HepG2 (cell line): Measurements from ENCODE around the gene LRRC4. TPM values are rescaled to one million over a fixed set of nuclear protein-coding genes. Genes with fewer than 3 reads are reported as not detected.

Experiments used
- ATAC-seq: fragments of 200-7000 bp; cut with Tn5 transposase; 3 replicates; pipeline ENCODE4 v1.9.1; 2020; ENCODE audit warnings: mild to moderate bottlenecking, moderate library complexity
- BruUV-seq: library from RNA; stranded (reverse); fragments of 400-500 nt; replicated peaks from 2 replicates; lab custom pipeline; 2021; lab: Mats Ljungman, UMichigan
- CTCF ChIA-PET: fragments of 300-600 bp; formaldehyde crosslinking; extraction: SDS; loops from one replicate; lab custom pipeline; 2021; ENCODE audit warnings: low total read pairs, inconsistent platforms, low intra/inter-chr PET ratio; lab: Yijun Ruan, JAX
- POLR2A ChIA-PET: fragments of 350-600 bp; sonication (Branson Sonifier 250); formaldehyde crosslinking; loops from one replicate; lab custom pipeline; 2020; ENCODE audit warnings: antibody characterized with exemption, inconsistent platforms; lab: Yijun Ruan, JAX
- DNase-seq: peaks from one replicate; pipeline ENCODE4 v3.0.0-alpha.2; 2015; ENCODE audit warnings: low spot score
- FAIRE-seq: peaks from 3 replicates; lab custom pipeline; 2011; peaks lifted over from hg19 to GRCh38; lab: Jason Lieb, UNC
- H2AFZ ChIP-seq: one replicate; pipeline ENCODE4 v1.6.1; 2011; ENCODE audit warnings: low read length, inconsistent platforms
- H3K27ac ChIP-seq: fragments of 300-600 bp; 3 replicates; pipeline ENCODE4 v1.8.0; 2011; ENCODE audit warnings: mixed run types, mild to moderate bottlenecking, mixed read lengths, low read length, inconsistent platforms; ENCODE audit not compliant: insufficient read depth; ENCODE audit errors: extremely low read length
- H3K27me3 ChIP-seq, 2 experiments: fragments of 200-600 bp in 1 of 2; 2 replicates in 1 of 2; 3 replicates in 1 of 2; pipeline versions ENCODE4 v1.6.0 to v1.8.0; 2011; ENCODE audit warnings: low read length in 2 of 2, mild to moderate bottlenecking in 2 of 2, moderate library complexity in 2 of 2, inconsistent platforms in 1 of 2; ENCODE audit not compliant: insufficient read depth in 2 of 2, control insufficient read depth in 1 of 2
- H3K36me3 ChIP-seq, 2 experiments: fragments of 200-600 bp in 1 of 2; replicated peaks in 1 of 2; 2 replicates in 1 of 2; 3 replicates in 1 of 2; pipeline versions ENCODE4 v1.5.1 to v1.8.0; 2011; ENCODE audit warnings: low read length in 2 of 2, inconsistent platforms in 1 of 2; ENCODE audit not compliant: insufficient read depth in 2 of 2, control insufficient read depth in 1 of 2
- H3K4me1 ChIP-seq: 2 replicates; pipeline ENCODE4 v1.5.1; 2012; ENCODE audit warnings: low read length, inconsistent platforms; ENCODE audit not compliant: insufficient read depth
- H3K4me2 ChIP-seq: 2 replicates; pipeline ENCODE4 v1.6.0; 2011; ENCODE audit warnings: low read depth, low read length, inconsistent platforms
- H3K4me3 ChIP-seq, 3 experiments: fragments of 200-600 bp in 1 of 3; sonication (generic), shearing (Covaris generic) in 1 of 3; replicated peaks in 1 of 3; 2 replicates each; pipeline ENCODE4 v1.5.1; 2011 to 2016; ENCODE audit warnings: low read length in 3 of 3, inconsistent platforms in 2 of 3, low read depth in 2 of 3, mild to moderate bottlenecking in 2 of 3, control low read depth in 1 of 3, mixed read lengths in 1 of 3; ENCODE audit not compliant: insufficient read depth in 1 of 3
- H3K79me2 ChIP-seq: one replicate; pipeline ENCODE4 v1.6.1; 2011; ENCODE audit warnings: low read length, inconsistent platforms; ENCODE audit not compliant: insufficient read depth
- H3K9ac ChIP-seq: 2 replicates; pipeline ENCODE4 v1.6.0; 2011; ENCODE audit warnings: mild to moderate bottlenecking, low read depth, low read length, inconsistent platforms; ENCODE audit not compliant: insufficient read depth
- H3K9me3 ChIP-seq: 2 replicates; pipeline ENCODE4 v1.5.1; 2012; ENCODE audit warnings: mild to moderate bottlenecking, low read length
- H4K20me1 ChIP-seq: 2 replicates; pipeline ENCODE4 v1.6.0; 2011; ENCODE audit warnings: inconsistent platforms, mild to moderate bottlenecking, low read length, moderate library complexity; ENCODE audit not compliant: insufficient read depth
- DDIT3 ChIP-seq: sonication (generic); formaldehyde crosslinking; IDR thresholded peaks from 2 replicates; pipeline ENCODE4 v1.4.0; 2020; ENCODE audit warnings: mild to moderate bottlenecking, missing genetic modification reagents
- DPF2 ChIP-seq: sonication (generic); formaldehyde crosslinking; IDR thresholded peaks from 2 replicates; pipeline ENCODE4 v1.4.0; 2020; ENCODE audit warnings: mild to moderate bottlenecking, low read depth, missing genetic modification reagents, borderline replicate concordance
- NPAS2 ChIP-seq: sonication (generic); formaldehyde crosslinking; IDR thresholded peaks from 2 replicates; pipeline ENCODE4 v1.8.0; 2022; ENCODE audit warnings: mild to moderate bottlenecking, missing genetic modification reagents, borderline replicate concordance
- POLR2G ChIP-seq: fragments of 200-400 bp; formaldehyde crosslinking; IDR thresholded peaks from 2 replicates; pipeline ENCODE4 v1.6.1; 2018; ENCODE audit warnings: mild to moderate bottlenecking, low read depth, low read length, moderate library complexity
- PTBP1 ChIP-seq: fragments of 200-400 bp; formaldehyde crosslinking; IDR thresholded peaks from 2 replicates; pipeline ENCODE4 v1.6.1; 2018; ENCODE audit warnings: low read length, low read depth; ENCODE audit not compliant: poor library complexity, severe bottlenecking
- RBM22 ChIP-seq: fragments of 200-400 bp; formaldehyde crosslinking; optimal IDR thresholded peaks from 2 replicates; pipeline ENCODE3; 2017; ENCODE audit warnings: mild to moderate bottlenecking, low read length, moderate library complexity
- SOX5 ChIP-seq: IDR thresholded peaks from 2 replicates; pipeline ENCODE4 v1.6.1; 2016; ENCODE audit warnings: borderline replicate concordance
- ZBTB4 ChIP-seq: sonication (generic); formaldehyde crosslinking; IDR thresholded peaks from 2 replicates; pipeline ENCODE4 v1.4.0; 2020; ENCODE audit warnings: missing genetic modification reagents, mild to moderate bottlenecking, borderline replicate concordance
- ZNF260 ChIP-seq: sonication (generic); formaldehyde crosslinking; IDR thresholded peaks from 2 replicates; pipeline ENCODE4 v1.4.0; 2020; ENCODE audit warnings: missing genetic modification reagents, low read depth, mild to moderate bottlenecking, borderline replicate concordance
- ZNF784 ChIP-seq: sonication (generic); formaldehyde crosslinking; IDR thresholded peaks from 2 replicates; pipeline ENCODE4 v1.5.1; 2020; ENCODE audit warnings: missing genetic modification reagents, mild to moderate bottlenecking, borderline replicate concordance
- WGBS: methylation state at CpG from one replicate; pipeline ENCODE4 v1.1.6; 2017; ENCODE audit warnings: low lambda C conversion rate; 5-methylcytosine and 5-hydroxymethylcytosine counted together
- in situ Hi-C: cut with HindIII; loops from 2 replicates; pipeline ENCODE4 v1.10.0; 2017; ENCODE audit warnings: low pct_unique_long_range_greater_than_20kb; ENCODE audit not compliant: extremely low pct_ligation_motif_present
- intact Hi-C: fragments of 100-400 bp; cut with micrococcal nuclease; formaldehyde crosslinking; loops from one replicate; pipeline ENCODE4 v1.10.0; 2022; ENCODE audit not compliant: unreplicated experiment
- polyA plus RNA-seq, 8 experiments: library from polyadenylated mRNA; depleted of rRNA in 3 of 8; stranded (reverse) in 7 of 8; unstranded in 1 of 8; fragments of >200 nt; fragmentation: Illumina TruSeq in 4 of 8; extraction: Trizol in 4 of 8; gene quantifications; 2 replicates each; pipeline versions ENCODE4 v1.2.1 to v1.2.3, GENCODE V29; 2011 to 2016; ENCODE audit warnings: low read depth in 4 of 8, missing spikeins in 1 of 8, mixed read lengths in 1 of 8; ENCODE audit not compliant: insufficient read depth in 1 of 8
- total RNA-seq, 5 experiments: library from RNA; depleted of rRNA; stranded (reverse); fragments of >200 nt; fragmentation: Illumina TruSeq; extraction: Trizol; gene quantifications; 2 replicates each; pipeline ENCODE4 v1.2.3, GENCODE V29; 2016; ENCODE audit warnings: low read depth in 1 of 5
- TF ChIP-seq, protein P1 (sequence below): sonication (generic); formaldehyde crosslinking; IDR thresholded peaks from 2 replicates; pipeline ENCODE4 v1.4.0; 2020; ENCODE audit warnings: missing genetic modification reagents

LRRC4 gene
- total and polyA plus RNA-seq, 2 of the 13 experiments (the other 11 are each of a cell fraction or from before 2014, with no cell fraction given): not detected

DNA sequence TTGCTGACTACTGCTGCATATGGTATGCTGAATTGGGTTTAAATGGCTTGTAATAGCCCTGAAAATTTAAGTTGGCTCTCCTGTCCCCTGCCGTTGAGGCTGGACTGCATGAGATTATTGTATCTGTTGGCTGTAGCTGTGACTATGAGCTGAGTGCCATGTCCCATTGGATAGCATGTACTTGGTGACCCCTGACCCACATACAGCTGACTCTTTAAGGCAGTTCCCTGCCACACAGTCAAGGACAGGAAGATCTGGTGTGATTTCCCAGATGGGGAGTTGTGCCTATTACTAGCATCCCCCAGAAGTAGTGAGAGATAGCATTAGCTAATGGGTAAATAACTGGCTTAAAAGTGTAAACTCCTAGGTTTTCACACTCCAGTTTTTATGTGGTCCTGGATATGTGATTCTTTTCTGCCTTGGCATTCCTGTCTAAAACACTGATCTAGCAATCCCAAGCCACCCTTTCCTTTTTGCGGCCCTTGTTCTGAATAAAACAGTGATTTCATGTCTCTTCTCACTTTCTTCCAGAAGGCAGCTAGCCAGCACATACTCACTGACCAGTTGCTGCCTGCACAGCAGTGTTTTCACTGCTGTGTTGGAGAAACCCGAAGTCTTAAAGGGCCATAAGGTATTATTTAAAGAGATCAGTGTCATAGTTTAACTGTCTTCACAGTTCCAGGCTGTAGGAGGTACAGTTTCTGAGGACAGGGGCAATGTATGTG, 35.9 kb downstream of the LRRC4 start:
- Histone ChIP-seq H3K4me2 (no peak overlapping the region), H3K9ac (no peak overlapping the region), H3K9me3 (no peaks in the 10 kb centered on the region), H3K27me3 (no peaks in the 10 kb centered on the region), H2AFZ (no peak overlapping the region), H3K4me3 (no peak overlapping the region), H3K36me3 (peaks cover 11 to 57% of the 10 kb centered on the region in 2 experiments), H4K20me1 (0 out of 2 replicates have a peak, but pooled peaks cover 3% of the 10 kb centered on the region), H3K79me2 (no peaks in the 10 kb centered on the region), H3K4me1 (peaks cover 44% of the 10 kb centered on the region), H3K27ac (no peak overlapping the region)
- TF ChIP-seq PTBP1: no peak
- no peak for TF ChIP-seq ZNF784 (CRISPR knock-in tag)
- TF ChIP-seq RBM22: peak; percentile 28
- intact Hi-C loops (no loop called here), in situ Hi-C loops (no loop called here)
- 94% methylated on average over 3 of the region's 3 CpGs for WGBS
- POLR2A ChIA-PET: no interaction called here
- no TSS peak for BruUV-seq
- CTCF ChIA-PET: no interaction called here
- DNase-seq (no peak), FAIRE-seq (no peak), ATAC-seq (no peak)

DNA sequence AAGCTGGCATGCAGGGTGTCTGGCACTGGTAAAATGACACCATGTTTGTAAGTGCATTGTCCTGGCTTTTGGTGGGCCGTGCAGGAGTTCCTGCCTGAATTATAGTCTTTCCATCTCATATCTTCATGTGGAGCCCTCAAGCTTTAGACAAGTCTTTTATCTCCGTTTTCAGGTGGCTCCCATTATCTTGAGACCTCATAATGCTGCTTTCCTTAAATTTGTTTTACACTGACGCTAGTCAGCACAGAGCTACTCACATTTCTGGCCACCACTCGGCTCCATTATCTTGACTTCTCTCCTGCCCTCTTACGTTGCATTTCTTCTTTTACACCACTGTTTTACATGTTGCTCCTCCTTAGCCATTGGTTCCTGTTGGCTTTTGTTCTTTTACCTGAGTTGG, 37.2 kb downstream of the LRRC4 start:
- WGBS: 99% methylated on average over 5 of the region's 5 CpGs
- no peak for FAIRE-seq
- POLR2A ChIA-PET: no interaction called here
- no peak for TF ChIP-seq SOX5 (CRISPR knock-in tag)
- TF ChIP-seq DDIT3 (CRISPR knock-in tag): no peak
- TF ChIP-seq, protein P1, sequence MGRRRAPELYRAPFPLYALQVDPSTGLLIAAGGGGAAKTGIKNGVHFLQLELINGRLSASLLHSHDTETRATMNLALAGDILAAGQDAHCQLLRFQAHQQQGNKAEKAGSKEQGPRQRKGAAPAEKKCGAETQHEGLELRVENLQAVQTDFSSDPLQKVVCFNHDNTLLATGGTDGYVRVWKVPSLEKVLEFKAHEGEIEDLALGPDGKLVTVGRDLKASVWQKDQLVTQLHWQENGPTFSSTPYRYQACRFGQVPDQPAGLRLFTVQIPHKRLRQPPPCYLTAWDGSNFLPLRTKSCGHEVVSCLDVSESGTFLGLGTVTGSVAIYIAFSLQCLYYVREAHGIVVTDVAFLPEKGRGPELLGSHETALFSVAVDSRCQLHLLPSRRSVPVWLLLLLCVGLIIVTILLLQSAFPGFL: no peak
- TF ChIP-seq ZBTB4 (CRISPR knock-in tag): no peak
- no peak for TF ChIP-seq ZNF260 (CRISPR knock-in tag)
- TF ChIP-seq POLR2G: no peak
- TF ChIP-seq NPAS2 (CRISPR knock-in tag): no peak
- TF ChIP-seq DPF2 (CRISPR knock-in tag): no peak

More for the DNA sequence above, 37.2 kb downstream of the LRRC4 start:
- in situ Hi-C loops (no loop called here), intact Hi-C loops (no loop called here)
- BruUV-seq: no TSS peak
- H2AFZ ChIP-seq: no peak overlapping the region
- no peaks in the 10 kb centered on the region for H3K9me3 ChIP-seq
- ATAC-seq: no peak
- no peaks in the 10 kb centered on the region for H3K27me3 ChIP-seq
- no peak overlapping the region for H3K4me2 ChIP-seq
- no peak overlapping the region for H3K9ac ChIP-seq
- H4K20me1 ChIP-seq: 0 out of 2 replicates have a peak, but pooled peaks cover 4% of the 10 kb centered on the region
- H3K4me1 ChIP-seq: peaks cover 30% of the 10 kb centered on the region
- H3K27ac ChIP-seq: no peak overlapping the region
- DNase-seq: no peak
- no peaks in the 10 kb centered on the region for H3K79me2 ChIP-seq
- peaks cover 11 to 66% of the 10 kb centered on the region in 2 experiments for H3K36me3 ChIP-seq
- CTCF ChIA-PET: no interaction called here
- no peak overlapping the region for H3K4me3 ChIP-seq
